Heart right ventricle (tissue), 16 donors: ENCODE results near the gene TCAF1. TPM values are rescaled to one million over a fixed set of nuclear protein-coding genes. Genes with fewer than 3 reads are reported as not detected.

ENCODE experiments used
- ATAC-seq, 8 donors: fragments of 200-7000 bp; cut with Tn5 transposase; one replicate each; pipeline ENCODE4 v1.9.1; 2020; ENCODE audit warnings: mild to moderate bottlenecking in 8 of 8, moderate library complexity in 8 of 8, moderate number of reproducible peaks in 1 of 8
- DNase-seq, 2 donors: peaks; one replicate each; pipeline ENCODE4 v3.0.0-alpha.2; 2020
- H3K27ac ChIP-seq, 10 donors: fragments of 200-600 bp; sonication (generic) in 2 of 10; one replicate each; pipeline versions ENCODE4 v1.5.0 to v1.8.0; 2020 to 2022; ENCODE audit warnings: mild to moderate bottlenecking in 3 of 10
- H3K27me3 ChIP-seq, 7 donors: fragments of 200-600 bp; one replicate each; pipeline ENCODE4 v1.8.0; 2021 to 2022; ENCODE audit warnings: mild to moderate bottlenecking in 2 of 7
- H3K36me3 ChIP-seq, 9 donors: fragments of 200-600 bp; sonication (generic) in 1 of 9; one replicate each; pipeline versions ENCODE4 v1.5.0 to v1.8.0; 2020 to 2022; ENCODE audit warnings: mild to moderate bottlenecking in 2 of 9
- H3K4me1 ChIP-seq, 9 donors: fragments of 200-600 bp; sonication (generic) in 1 of 9; one replicate each; pipeline versions ENCODE4 v1.5.0 to v1.8.0; 2020 to 2022; ENCODE audit warnings: mild to moderate bottlenecking in 4 of 9
- H3K4me3 ChIP-seq, 10 donors: fragments of 200-600 bp; sonication (generic) in 2 of 10; one replicate each; pipeline versions ENCODE4 v1.5.0 to v1.8.0; 2020 to 2022; ENCODE audit warnings: mild to moderate bottlenecking in 7 of 10, moderate library complexity in 2 of 10
- H3K9me3 ChIP-seq, 11 donors: fragments of 200-600 bp in 10 of 11; sonication (generic) in 2 of 11; one replicate each; pipeline versions ENCODE4 v1.5.0 to v1.8.0; 2013 to 2022; ENCODE audit warnings: mild to moderate bottlenecking in 2 of 11, control low read depth in 1 of 11, moderate library complexity in 1 of 11
- WGBS, 2 donors: extraction: QIAGEN DNeasy Blood & Tissue Kit; methylation state at CpG; one replicate each; pipeline ENCODE4 v1.1.7; 2013; ENCODE audit warnings: inconsistent platforms in 1 of 2; 5-methylcytosine and 5-hydroxymethylcytosine counted together
- intact Hi-C, 10 donors: fragments of 100-400 bp; cut with DNase I; formaldehyde crosslinking; loops; one replicate each; pipeline versions ENCODE4 v1.11.1 to v1.14.2; 2022
- polyA plus RNA-seq, 2 donors: library from polyadenylated mRNA; stranded (reverse); fragments of 200-250 nt; gene quantifications; one replicate each; pipeline ENCODE4 v1.2.3, GENCODE V29; 2013
- total RNA-seq, 10 donors: library from RNA; stranded (reverse); fragmentation: NEBNext Ultra II Directional in 3 of 10; extraction: Animal tissue kit (Norgen Biotek cat#: 25700) in 3 of 10; gene quantifications; one replicate each; pipeline versions ENCODE4 v1.2.1 to v1.2.4, GENCODE V29; 2021 to 2023
- TF ChIP-seq, protein P1 (sequence below), 9 donors: fragments of 200-600 bp; sonication (generic) in 2 of 9; IDR thresholded peaks; one replicate each; pipeline versions ENCODE4 v1.5.0 to v1.8.0; 2021 to 2022; ENCODE audit warnings: antibody characterized with exemption in 9 of 9, mild to moderate bottlenecking in 5 of 9, moderate library complexity in 1 of 9
- donor health status: Arrhythmogenic right ventricular cardiomyopathy.
- donor health status: ischemic (EF 13 %, LVEDD 7.1; RV severe dilation, severe dysfunction).
- donor health status: healthy with polysubstance abuse.
- donor health status: DM: no; HTN: yes; CAD: no.
- donor health status: DM: no; HTN: no; CAD: no.
- donor health status: ischemic (EF 25% LVEDD 6.9; RV normal size, moderate dysfunction).
- donor health status: ischemic (EF 25% LVEDD 5.7; RV mildly dilated, moderate dysfunction).
- donor health status: healthy.
- donor health status: DM: yes; HTN: yes; CAD: no.
- donor health status: Ischemic cardiomyopathy.
- donor health status: ischemic (EF 35%, LVEDD 5.7; RV mildly dilated, moderate dysfunction).
- donor health status: nonischemic (EF 11% LVEDD 7.7; RV severe dilation, severe dysfunction).
- donor health status: DM: yes; HTN: yes; CAD: no.
- donor health status: PGD.
- donor health status: ischemic (EF 29% LVEDD 5.4; RV normal size, mild dysfunction).
- donor health status: nonischemic (EF 23%, LVEDD 6.1; RV moderate dilation, normal function).

Gene TCAF1
- total and polyA plus RNA-seq, 12 donors: 9.3 to 62.8 (median 55.5) TPM

DNA sequence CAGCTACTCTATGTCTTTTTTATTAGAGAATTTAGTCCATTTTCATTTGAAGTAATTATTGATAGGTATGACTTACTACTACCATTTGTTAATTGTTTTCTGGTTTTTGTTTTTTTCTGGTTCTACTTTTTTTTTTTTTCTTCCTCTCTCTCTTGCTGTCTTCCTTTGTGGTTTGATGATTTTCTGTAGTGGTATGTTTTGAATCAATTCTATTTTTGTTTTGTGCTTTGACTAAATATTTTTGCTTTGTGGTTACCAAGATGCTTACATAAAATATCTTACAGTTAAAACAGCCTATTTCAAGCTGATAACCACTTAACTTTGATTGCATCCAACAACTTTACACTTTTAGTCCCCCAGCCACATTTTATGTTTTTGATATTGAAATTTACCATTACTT lies 29.8 kb upstream of the TCAF1 start:
- no peak overlapping the region for H3K27ac ChIP-seq
- TF ChIP-seq, protein P1, sequence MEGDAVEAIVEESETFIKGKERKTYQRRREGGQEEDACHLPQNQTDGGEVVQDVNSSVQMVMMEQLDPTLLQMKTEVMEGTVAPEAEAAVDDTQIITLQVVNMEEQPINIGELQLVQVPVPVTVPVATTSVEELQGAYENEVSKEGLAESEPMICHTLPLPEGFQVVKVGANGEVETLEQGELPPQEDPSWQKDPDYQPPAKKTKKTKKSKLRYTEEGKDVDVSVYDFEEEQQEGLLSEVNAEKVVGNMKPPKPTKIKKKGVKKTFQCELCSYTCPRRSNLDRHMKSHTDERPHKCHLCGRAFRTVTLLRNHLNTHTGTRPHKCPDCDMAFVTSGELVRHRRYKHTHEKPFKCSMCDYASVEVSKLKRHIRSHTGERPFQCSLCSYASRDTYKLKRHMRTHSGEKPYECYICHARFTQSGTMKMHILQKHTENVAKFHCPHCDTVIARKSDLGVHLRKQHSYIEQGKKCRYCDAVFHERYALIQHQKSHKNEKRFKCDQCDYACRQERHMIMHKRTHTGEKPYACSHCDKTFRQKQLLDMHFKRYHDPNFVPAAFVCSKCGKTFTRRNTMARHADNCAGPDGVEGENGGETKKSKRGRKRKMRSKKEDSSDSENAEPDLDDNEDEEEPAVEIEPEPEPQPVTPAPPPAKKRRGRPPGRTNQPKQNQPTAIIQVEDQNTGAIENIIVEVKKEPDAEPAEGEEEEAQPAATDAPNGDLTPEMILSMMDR (IDR thresholded peaks at IDR 0.05): no peak
- H3K4me3 ChIP-seq: no peak overlapping the region
- no peaks in the 10 kb centered on the region for H3K27me3 ChIP-seq
- no peak for DNase-seq
- ATAC-seq: no peak
- intact Hi-C loops: loop anchor here in 1 of 10 donors (5.0 kb wide), 1 partner anchor 36 kb away; no protein-coding TSS in a partner anchor
- no peaks in the 10 kb centered on the region for H3K4me1 ChIP-seq
- H3K9me3 ChIP-seq: peaks cover 0 to 20% (median 0%) of the 10 kb centered on the region in 11 donors
- no peaks in the 10 kb centered on the region for H3K36me3 ChIP-seq

DNA sequence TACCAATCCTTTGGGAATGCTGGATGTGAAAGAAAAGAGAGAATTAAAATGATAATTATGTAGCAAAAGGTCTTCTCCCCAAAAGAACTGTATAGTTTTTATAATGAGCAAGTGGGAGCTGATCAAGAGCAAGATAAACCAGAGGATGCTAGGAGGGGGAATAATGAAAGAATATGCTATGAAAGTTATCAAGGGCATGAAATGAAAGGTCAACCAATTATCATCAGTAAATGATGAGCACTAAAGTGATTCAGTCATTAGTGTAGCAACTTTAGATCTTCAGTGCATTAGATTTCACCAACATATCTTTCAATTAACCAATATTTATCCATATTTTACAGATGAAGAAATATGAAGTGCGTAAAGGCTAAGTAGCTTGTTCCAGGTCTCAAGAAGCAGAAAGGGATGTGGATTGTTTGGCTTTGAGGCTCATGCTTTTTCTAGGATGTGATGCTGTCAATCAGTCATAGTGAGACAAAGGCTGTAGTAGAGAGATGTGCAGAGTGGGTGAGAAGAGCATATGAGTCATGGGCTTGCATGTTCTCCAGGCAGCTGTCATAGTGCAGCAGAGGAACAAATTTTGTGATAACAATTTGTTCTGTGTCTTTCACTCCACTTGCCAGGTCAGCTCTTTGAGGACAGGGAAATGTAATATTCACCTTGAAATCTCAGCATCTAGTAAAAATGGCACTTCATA lies 27.4 kb upstream of the TCAF1 start:
- 92 to 95% methylated on average over 1 of the region's 1 CpG for WGBS, 2 donors
- TF ChIP-seq, protein P1 (IDR thresholded peaks at IDR 0.05): no peak
- Histone ChIP-seq H3K27ac (no peak overlapping the region), H3K27me3 (no peaks in the 10 kb centered on the region), H3K36me3 (no peaks in the 10 kb centered on the region), H3K4me1 (no peaks in the 10 kb centered on the region), H3K9me3 (peaks cover 0 to 20% (median 0%) of the 10 kb centered on the region in 11 donors), H3K4me3 (no peak overlapping the region)
- ATAC-seq (peak in 1 of 8 donors; percentile 61), DNase-seq (no peak)
- intact Hi-C loops: loop anchor here in 1 of 10 donors (10.0 kb wide), 1 partner anchor 55 kb away; no protein-coding TSS in a partner anchor

DNA sequence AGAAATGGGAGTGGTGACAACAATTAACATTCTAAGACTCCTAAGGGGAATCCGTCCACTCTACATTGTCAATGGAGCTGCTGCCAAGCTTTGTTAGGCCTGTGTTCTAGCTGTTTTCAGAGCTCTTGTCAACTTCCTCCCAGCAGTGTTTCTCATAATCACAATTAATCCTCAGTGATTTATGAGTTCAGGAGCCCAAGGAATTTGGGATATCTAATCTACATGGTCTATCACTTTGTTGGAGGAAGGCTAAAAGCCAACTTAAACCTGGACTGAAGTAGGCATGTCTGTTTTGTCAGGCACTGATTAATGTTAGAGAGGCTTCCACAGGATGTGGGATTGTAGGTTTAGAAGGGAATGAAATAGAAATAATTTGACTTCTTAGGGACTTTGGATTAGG lies 22.9 kb upstream of the TCAF1 start:
- TF ChIP-seq, protein P1 (IDR thresholded peaks at IDR 0.05): no peak
- no peak for ATAC-seq
- no peaks in the 10 kb centered on the region for H3K9me3 ChIP-seq
- no peak overlapping the region for H3K27ac ChIP-seq
- H3K36me3 ChIP-seq: no peaks in the 10 kb centered on the region
- no peak overlapping the region for H3K4me3 ChIP-seq
- intact Hi-C loops: loop anchor here in 1 of 10 donors (10.0 kb wide), 1 partner anchor 60 kb away; no protein-coding TSS in a partner anchor
- H3K4me1 ChIP-seq: no peaks in the 10 kb centered on the region
- 54 to 63% methylated on average over 1 of the region's 1 CpG for WGBS, 2 donors
- peaks cover 0 to 10% (median 4%) of the 10 kb centered on the region in 7 donors for H3K27me3 ChIP-seq
- no peak for DNase-seq

DNA sequence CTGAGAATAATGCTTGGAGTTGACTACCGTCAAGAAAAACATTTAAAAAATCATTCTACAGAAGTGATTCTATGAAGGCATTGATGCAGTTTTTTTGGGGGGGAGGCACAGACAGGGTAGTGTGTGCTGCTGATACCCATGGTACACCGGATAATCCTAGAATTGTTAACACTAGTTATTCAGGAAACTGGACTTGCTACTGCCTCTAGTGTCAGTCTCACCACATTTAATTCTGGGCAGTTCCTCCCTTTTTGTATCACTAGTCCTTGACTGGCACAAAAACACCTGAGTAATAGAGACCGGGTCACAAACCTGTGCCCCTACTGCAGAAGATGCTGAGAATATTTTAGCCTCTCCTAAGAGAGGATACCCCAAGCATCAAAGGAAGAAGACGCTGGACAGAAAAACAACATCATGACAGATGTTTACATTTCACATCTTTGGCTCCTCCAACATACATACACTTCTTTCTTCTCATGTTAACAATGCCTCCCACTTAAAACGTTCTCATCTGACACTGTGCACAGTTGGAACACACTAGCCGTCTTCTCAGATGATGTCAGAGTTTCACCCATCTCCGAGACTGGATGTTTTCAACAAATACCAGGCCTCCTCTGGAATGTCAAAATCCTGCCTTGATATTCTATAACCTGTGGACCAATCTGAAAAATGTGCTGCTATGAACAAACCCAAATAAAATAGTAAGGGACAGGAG lies 13.1 kb upstream of the TCAF1 start:
- H3K4me1 ChIP-seq: no peaks in the 10 kb centered on the region
- TF ChIP-seq, protein P1 (IDR thresholded peaks at IDR 0.05): peak in 1 of 9 donors; percentile 6
- H3K27me3 ChIP-seq: no peaks in the 10 kb centered on the region
- H3K9me3 ChIP-seq: no peaks in the 10 kb centered on the region
- WGBS, 2 donors: 75 to 79% methylated on average over 7 of the region's 7 CpGs
- no peak for DNase-seq
- no peak overlapping the region for H3K27ac ChIP-seq
- H3K36me3 ChIP-seq: no peaks in the 10 kb centered on the region
- ATAC-seq: no peak
- intact Hi-C loops: loop anchor here in 1 of 10 donors (10.0 kb wide), 1 partner anchor 70 kb away; no protein-coding TSS in a partner anchor
- no peak overlapping the region for H3K4me3 ChIP-seq
